DOHH2 (cell line): ENCODE data around the gene NR1H3.

Experiments
- H3F3A ChIP-seq: fragments of 200-600 bp; sonication (generic), shearing (Covaris generic); 2 replicates; pipeline ENCODE4 v1.6.0; 2016; ENCODE audit warnings: antibody characterized with exemption, mild to moderate bottlenecking; ENCODE audit not compliant: control insufficient read depth, insufficient read depth
- H3K27ac ChIP-seq: fragments of 200-600 bp; sonication (generic); 2 replicates; pipeline ENCODE4 v1.5.1; 2014; ENCODE audit warnings: low read depth, mild to moderate bottlenecking, low read length, moderate library complexity
- H3K27me3 ChIP-seq: fragments of 200-600 bp; sonication (generic); 2 replicates; pipeline ENCODE4 v1.6.1; 2014; ENCODE audit warnings: mild to moderate bottlenecking, low read length, mixed read lengths; ENCODE audit not compliant: control insufficient read depth
- H3K36me3 ChIP-seq: fragments of 200-600 bp; sonication (generic); 2 replicates; pipeline ENCODE4 v1.6.1; 2014; ENCODE audit warnings: mild to moderate bottlenecking, low read length, moderate library complexity, mixed read lengths; ENCODE audit not compliant: control insufficient read depth
- H3K4me1 ChIP-seq: fragments of 200-600 bp; sonication (generic); 2 replicates; pipeline ENCODE4 v1.6.1; 2014; ENCODE audit warnings: mild to moderate bottlenecking, low read length, mixed read lengths; ENCODE audit not compliant: control insufficient read depth
- H3K4me2 ChIP-seq: fragments of 200-600 bp; sonication (generic); 2 replicates; pipeline ENCODE4 v1.6.0; 2014; ENCODE audit warnings: mild to moderate bottlenecking, low read length, moderate library complexity
- H3K4me3 ChIP-seq: fragments of 200-600 bp; sonication (generic); 2 replicates; pipeline ENCODE4 v1.5.1; 2014; ENCODE audit warnings: mild to moderate bottlenecking, low read length, mixed read lengths
- H3K79me2 ChIP-seq: fragments of 200-600 bp; sonication (generic); 2 replicates; pipeline ENCODE4 v1.6.1; 2014; ENCODE audit warnings: mild to moderate bottlenecking, low read length, mixed read lengths; ENCODE audit not compliant: control insufficient read depth
- H3K9me2 ChIP-seq: fragments of 200-600 bp; sonication (generic); replicated peaks from 2 replicates; pipeline ENCODE4 v1.6.1; 2014; ENCODE audit warnings: mild to moderate bottlenecking, low read length, mixed read lengths; ENCODE audit not compliant: control insufficient read depth
- H3K9me3 ChIP-seq: fragments of 200-600 bp; sonication (generic); 2 replicates; pipeline ENCODE4 v1.6.1; 2014; ENCODE audit warnings: antibody characterized with exemption, low read length, mixed read lengths; ENCODE audit not compliant: control insufficient read depth, insufficient read depth
- H4K20me1 ChIP-seq: fragments of 200-600 bp; sonication (generic); 2 replicates; pipeline ENCODE4 v1.6.0; 2014; ENCODE audit warnings: low read depth, mild to moderate bottlenecking, antibody characterized with exemption, low read length, moderate library complexity; ENCODE audit not compliant: control insufficient read depth, insufficient read depth
- EZH2phosphoT487 ChIP-seq: fragments of 200-600 bp; sonication (generic); IDR thresholded peaks from 2 replicates; pipeline ENCODE4 v1.6.1; 2017; ENCODE audit warnings: borderline replicate concordance, mild to moderate bottlenecking, antibody characterized with exemption, low read length, moderate library complexity, mixed read lengths
- TF ChIP-seq, protein P1 (sequence below): fragments of 200-600 bp; sonication (generic); IDR thresholded peaks from one replicate; pipeline ENCODE4 v1.5.1; 2014; ENCODE audit warnings: antibody characterized with exemption, mild to moderate bottlenecking, low read depth, low read length; ENCODE audit not compliant: poor library complexity, severe bottlenecking

NR1H3 gene

DNA sequence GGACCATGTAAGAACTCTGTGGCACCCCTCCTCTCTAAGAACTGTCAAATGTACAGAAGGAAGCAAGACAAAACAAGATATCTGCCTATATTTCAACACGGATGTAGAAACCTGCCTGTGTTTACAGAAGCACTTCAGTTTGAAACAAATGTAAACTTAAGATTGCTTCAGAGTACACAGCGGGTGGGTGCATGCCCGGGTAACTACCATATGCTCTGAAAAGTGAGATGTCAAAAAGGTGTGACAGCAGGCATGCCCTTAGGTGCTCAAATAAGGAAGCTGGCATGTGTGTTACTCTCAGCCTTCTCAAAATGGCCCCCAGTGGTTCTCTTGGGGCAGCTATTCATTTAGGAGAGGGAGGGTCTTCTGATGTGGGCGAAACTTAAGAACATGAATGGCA, 14.3 kb upstream of the NR1H3 start:
- Histone ChIP-seq H3K4me3 (no peak overlapping the region), H4K20me1 (no peaks in the 10 kb centered on the region), H3K9me2 (no peaks in the 10 kb centered on the region), H3K4me1 (peaks cover 10% of the 10 kb centered on the region), H3K79me2 (peaks cover 13% of the 10 kb centered on the region), H3K4me2 (no peak overlapping the region), H3F3A (no peaks in the 10 kb centered on the region), H3K27me3 (no peaks in the 10 kb centered on the region), H3K36me3 (peaks cover 53% of the 10 kb centered on the region), H3K9me3 (no peaks in the 10 kb centered on the region), H3K27ac (no peak overlapping the region)
- TF ChIP-seq EZH2phosphoT487, result no peak
- TF ChIP-seq, protein P1, sequence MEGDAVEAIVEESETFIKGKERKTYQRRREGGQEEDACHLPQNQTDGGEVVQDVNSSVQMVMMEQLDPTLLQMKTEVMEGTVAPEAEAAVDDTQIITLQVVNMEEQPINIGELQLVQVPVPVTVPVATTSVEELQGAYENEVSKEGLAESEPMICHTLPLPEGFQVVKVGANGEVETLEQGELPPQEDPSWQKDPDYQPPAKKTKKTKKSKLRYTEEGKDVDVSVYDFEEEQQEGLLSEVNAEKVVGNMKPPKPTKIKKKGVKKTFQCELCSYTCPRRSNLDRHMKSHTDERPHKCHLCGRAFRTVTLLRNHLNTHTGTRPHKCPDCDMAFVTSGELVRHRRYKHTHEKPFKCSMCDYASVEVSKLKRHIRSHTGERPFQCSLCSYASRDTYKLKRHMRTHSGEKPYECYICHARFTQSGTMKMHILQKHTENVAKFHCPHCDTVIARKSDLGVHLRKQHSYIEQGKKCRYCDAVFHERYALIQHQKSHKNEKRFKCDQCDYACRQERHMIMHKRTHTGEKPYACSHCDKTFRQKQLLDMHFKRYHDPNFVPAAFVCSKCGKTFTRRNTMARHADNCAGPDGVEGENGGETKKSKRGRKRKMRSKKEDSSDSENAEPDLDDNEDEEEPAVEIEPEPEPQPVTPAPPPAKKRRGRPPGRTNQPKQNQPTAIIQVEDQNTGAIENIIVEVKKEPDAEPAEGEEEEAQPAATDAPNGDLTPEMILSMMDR, result no peak

DNA sequence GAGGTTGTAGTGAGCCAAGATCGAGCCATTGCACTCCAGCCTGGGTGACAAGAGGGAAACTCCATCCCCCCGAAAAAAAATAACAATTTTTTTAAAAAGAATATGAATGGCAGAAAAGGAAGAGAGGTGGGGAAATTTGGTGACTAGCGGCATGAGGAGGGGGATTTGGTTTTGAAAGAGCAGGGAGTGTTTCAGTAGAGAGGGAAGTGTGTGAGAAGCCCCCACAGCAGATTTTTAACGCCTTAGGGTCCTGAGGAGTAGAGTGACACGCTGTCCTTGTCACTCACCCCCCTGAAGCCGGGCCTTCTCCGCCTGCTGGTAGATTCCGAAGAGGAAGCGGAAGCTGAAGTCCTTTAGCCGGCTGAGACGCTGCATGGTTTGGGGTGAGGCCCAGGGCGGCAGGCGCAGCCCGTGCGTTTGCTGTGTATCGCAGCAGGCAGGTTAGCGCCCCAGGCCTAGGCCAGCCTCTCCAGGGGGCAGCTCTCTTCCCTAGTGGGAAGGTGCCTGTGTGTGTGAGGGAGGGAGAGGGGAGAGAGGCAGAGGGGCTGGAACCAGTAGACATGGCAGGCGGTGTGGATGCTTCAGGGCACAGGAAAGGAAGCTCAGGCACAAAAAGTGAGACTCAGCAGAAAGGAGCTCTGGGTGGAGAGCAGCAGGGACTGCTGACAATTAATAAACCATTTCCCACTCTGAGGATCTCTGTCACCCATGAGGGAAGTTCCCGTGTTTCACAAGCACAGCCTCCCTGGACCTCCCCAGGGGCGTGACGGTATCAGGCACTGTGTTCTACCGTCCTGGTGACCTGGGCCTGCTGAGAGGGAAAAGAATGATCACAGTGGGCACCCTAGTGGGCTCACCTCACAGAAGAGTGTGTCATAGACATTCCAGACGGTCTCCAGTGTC, 13.1 kb upstream of the NR1H3 start:
- Histone ChIP-seq H3K9me2 (no peaks in the 10 kb centered on the region), H4K20me1 (no peaks in the 10 kb centered on the region), H3K27me3 (no peaks in the 10 kb centered on the region), H3K4me2 (no peak overlapping the region), H3K36me3 (peaks cover 43% of the 10 kb centered on the region), H3K9me3 (no peaks in the 10 kb centered on the region), H3K27ac (no peak overlapping the region), H3K4me3 (no peak overlapping the region), H3F3A (no peaks in the 10 kb centered on the region), H3K79me2 (peaks cover 24% of the 10 kb centered on the region), H3K4me1 (peaks cover 16% of the 10 kb centered on the region)
- TF ChIP-seq EZH2phosphoT487, result no peak
- TF ChIP-seq, protein P1, result no peak

DNA sequence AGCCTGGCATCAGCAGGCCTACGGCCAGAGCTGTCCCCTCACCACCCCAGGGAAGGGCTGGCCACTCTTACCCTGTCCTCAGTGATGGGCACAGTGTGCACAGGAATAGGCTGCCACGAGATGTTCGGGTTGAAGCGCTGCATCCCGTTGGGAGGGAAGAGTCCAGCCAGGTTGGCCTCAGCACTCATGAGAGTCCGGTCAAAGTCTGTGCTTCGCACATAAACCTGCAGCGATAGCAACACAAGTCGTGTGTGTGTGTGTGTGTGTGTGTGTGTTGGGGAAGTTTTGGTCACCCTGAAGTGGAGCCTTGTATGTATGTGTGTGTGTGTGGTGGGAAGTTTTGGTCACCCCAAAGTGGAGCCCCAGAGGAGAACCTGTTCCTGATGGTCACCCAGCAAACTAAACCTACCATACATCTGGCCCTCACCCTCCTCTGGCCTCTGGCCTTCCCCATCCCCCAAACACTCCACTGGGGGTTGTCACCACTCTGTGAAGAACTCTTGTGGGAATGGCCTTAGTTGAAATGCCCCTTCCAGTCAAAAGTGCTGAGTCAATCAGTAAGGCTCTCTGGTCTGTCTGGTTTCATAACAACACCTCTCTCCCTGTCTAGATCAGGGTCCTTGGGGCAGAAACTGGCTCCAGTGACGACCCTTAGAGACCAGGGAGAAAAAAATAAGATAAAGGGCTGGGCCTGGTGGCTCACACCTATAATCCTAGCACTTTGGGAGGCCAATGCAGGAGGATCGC, 12.0 kb upstream of the NR1H3 start:
- Histone ChIP-seq H3K4me1 (peaks cover 19% of the 10 kb centered on the region), H3K79me2 (peaks cover 30% of the 10 kb centered on the region), H3K9me3 (no peaks in the 10 kb centered on the region), H3K9me2 (no peaks in the 10 kb centered on the region), H3F3A (no peaks in the 10 kb centered on the region), H3K4me3 (no peak overlapping the region), H4K20me1 (no peaks in the 10 kb centered on the region), H3K4me2 (no peak overlapping the region), H3K27me3 (no peaks in the 10 kb centered on the region), H3K27ac (no peak overlapping the region), H3K36me3 (peaks cover 37% of the 10 kb centered on the region)
- TF ChIP-seq, protein P1, result no peak
